ENCODE results near the gene KRTAP10-5. TPM values are rescaled to one million over a fixed set of nuclear protein-coding genes. Genes with fewer than 3 reads are reported as not detected.
A peak's percentile ranks its signal among the peaks of the same experiment; 100 is the strongest.

KRTAP10-5 gene
- total RNA-seq, 5 donors from 2014 or later (not counting 1 experiment from before 2014, with no cell fraction given): not detected

GRCh38 chr21:44625756-44626155 is 45.4 kb upstream of the KRTAP10-5 start:
- ATAC-seq (replicated peaks in 1 of 4) (no peak), DNase-seq (no peak)
- Histone ChIP-seq H3K27ac (ENCODE audit: low read length) (no peak overlapping the region), H3K9me3 (peaks cover 3% of the 10 kb centered on the region), H3K27me3 (replicated peaks in 1 of 2; ENCODE audit: control insufficient read depth in 2 of 2, extremely low read depth in 1 of 2, insufficient read depth in 2 of 2, low read length in 1 of 2) (no peaks in the 10 kb centered on the region), H3K4me3 (ENCODE audit: control insufficient read depth in 1 of 2, extremely low read depth in 1 of 2, low read length in 1 of 2) (no peak overlapping the region), H3K4me1 (ENCODE audit: control insufficient read depth in 1 of 2, extremely low read depth in 1 of 2, insufficient read depth in 2 of 2, low read length in 2 of 2) (peaks cover 9 to 58% of the 10 kb centered on the region in 2 experiments), H3K36me3 (ENCODE audit: control insufficient read depth in 2 of 2, extremely low read depth in 1 of 2, insufficient read depth in 1 of 2, low read length in 1 of 2) (no peaks in the 10 kb centered on the region)
- no peak overlapping the region for H3K27ac Mint-ChIP-seq
- H3K4me3 Mint-ChIP-seq: peak overlapping the region in 1 of 3 donors; percentile 17
- H3K4me1 Mint-ChIP-seq: peaks cover 16 to 32% (median 29%) of the 10 kb centered on the region in 3 donors
- WGBS (ENCODE audit: insufficient coverage): 100% methylated on average over 1 of the region's 7 CpGs
- ChIA-PET CTCF (interaction anchor here in 1 of 2 donors (0.6 kb wide), 1 partner anchor 1108 kb away, joined by 3 read pairs; no protein-coding TSS in a partner anchor), POLR2A (no interaction called here)
- H3K27me3 Mint-ChIP-seq: no peaks in the 10 kb centered on the region
- H3K9me3 Mint-ChIP-seq: peaks cover 28 to 42% (median 34%) of the 10 kb centered on the region in 3 donors
- H3K36me3 Mint-ChIP-seq: peaks cover 23% of the 10 kb centered on the region

- H3K4me3 Mint-ChIP-seq: no peak overlapping the region
- Histone ChIP-seq H3K36me3 (ENCODE audit: control insufficient read depth in 2 of 2, extremely low read depth in 1 of 2, insufficient read depth in 1 of 2, low read length in 1 of 2) (no peaks in the 10 kb centered on the region), H3K4me1 (ENCODE audit: control insufficient read depth in 1 of 2, extremely low read depth in 1 of 2, insufficient read depth in 2 of 2, low read length in 2 of 2) (peaks cover 7 to 49% of the 10 kb centered on the region in 2 experiments), H3K9me3 (peaks cover 7% of the 10 kb centered on the region), H3K27me3 (replicated peaks in 1 of 2; ENCODE audit: control insufficient read depth in 2 of 2, extremely low read depth in 1 of 2, insufficient read depth in 2 of 2, low read length in 1 of 2) (no peaks in the 10 kb centered on the region), H3K4me3 (ENCODE audit: control insufficient read depth in 1 of 2, extremely low read depth in 1 of 2, low read length in 1 of 2) (no peak overlapping the region), H3K27ac (ENCODE audit: low read length) (no peak overlapping the region)
- peaks cover 24 to 36% (median 29%) of the 10 kb centered on the region in 3 donors for H3K4me1 Mint-ChIP-seq
- DNase-seq (no peak), ATAC-seq (replicated peaks in 1 of 4) (no peak)
- peaks cover 39 to 48% (median 42%) of the 10 kb centered on the region in 3 donors for H3K9me3 Mint-ChIP-seq
- CTCF ChIA-PET: no interaction called here
- POLR2A ChIA-PET: no interaction called here
- H3K27ac Mint-ChIP-seq: no peak overlapping the region
- no peaks in the 10 kb centered on the region for H3K27me3 Mint-ChIP-seq
- H3K36me3 Mint-ChIP-seq: peaks cover 34% of the 10 kb centered on the region
Measured at GRCh38 chr21:44623575-44623974, 43.2 kb upstream of the KRTAP10-5 start.

GRCh38 chr21:44619886-44620285 is 39.5 kb upstream of the KRTAP10-5 start:
- Mint-ChIP-seq H3K36me3 (peaks cover 34% of the 10 kb centered on the region), H3K4me1 (peaks cover 46 to 56% (median 52%) of the 10 kb centered on the region in 3 donors)

GRCh38 chr21:44618909-44619308 is 38.5 kb upstream of the KRTAP10-5 start:
- H3K36me3 ChIP-seq (ENCODE audit: control insufficient read depth in 2 of 2, extremely low read depth in 1 of 2, insufficient read depth in 1 of 2, low read length in 1 of 2): no peaks in the 10 kb centered on the region
- peaks cover 32 to 37% (median 33%) of the 10 kb centered on the region in 3 donors for H3K9me3 Mint-ChIP-seq
- peak overlapping the region in 1 of 2 donors; percentile 10 for H3K4me3 ChIP-seq (ENCODE audit: control insufficient read depth in 1 of 2, extremely low read depth in 1 of 2, low read length in 1 of 2)
- H3K4me3 Mint-ChIP-seq: peak overlapping the region; percentile 11 to 74 (median 47)
- H3K36me3 Mint-ChIP-seq: peaks cover 31% of the 10 kb centered on the region
- DNase-seq: peak; percentile 43 to 81 (median 60)
- peak overlapping the region; percentile 82 for H3K27ac ChIP-seq (ENCODE audit: low read length)
- POLR2A ChIA-PET: interaction anchor here in 1 of 2 donors (0.5 to 1.1 kb wide), 2 partner anchors 39 to 175 kb away, joined by 4 read pairs; partner anchors contain the start of gene KRTAP12-3
- H3K9me3 ChIP-seq: peaks cover 7% of the 10 kb centered on the region
- H3K27me3 Mint-ChIP-seq: no peaks in the 10 kb centered on the region
- CTCF ChIA-PET: interaction anchor here (0.5 to 1.6 kb wide), 9 partner anchors 10 to 126 kb away, joined by 3 to 10 read pairs (median 3); partner anchors contain the start of genes KRTAP12-3 (in 1 of the 2) and KRTAP12-4 (in 1 of the 2)
- peaks cover 0 to 9% of the 10 kb centered on the region in 2 experiments for H3K27me3 ChIP-seq (replicated peaks in 1 of 2; ENCODE audit: control insufficient read depth in 2 of 2, extremely low read depth in 1 of 2, insufficient read depth in 2 of 2, low read length in 1 of 2)
- WGBS (ENCODE audit: insufficient coverage): 0% methylated on average over 1 of the region's 3 CpGs
- peaks cover 46 to 62% (median 55%) of the 10 kb centered on the region in 3 donors for H3K4me1 Mint-ChIP-seq
- peak; percentile 97 to 100 (median 100) for ATAC-seq (replicated peaks in 1 of 4)
- peaks cover 17 to 43% of the 10 kb centered on the region in 2 experiments for H3K4me1 ChIP-seq (ENCODE audit: control insufficient read depth in 1 of 2, extremely low read depth in 1 of 2, insufficient read depth in 2 of 2, low read length in 2 of 2)
- peak overlapping the region; percentile 95 to 98 for H3K27ac Mint-ChIP-seq

More at GRCh38 chr21:44619886-44620285, 39.5 kb upstream of the KRTAP10-5 start:
- peak overlapping the region in 1 of 3 donors; percentile 74 for H3K4me3 Mint-ChIP-seq
- 96% methylated on average over 4 of the region's 6 CpGs for whole genome bisulfite sequencing (ENCODE audit: insufficient coverage)
- CTCF ChIA-PET: interaction anchor here in 1 of 2 donors (1.3 to 1.6 kb wide), 2 partner anchors 38 to 49 kb away, joined by 3 to 10 read pairs; partner anchors contain the start of gene KRTAP12-3
- peaks cover 39 to 45% (median 41%) of the 10 kb centered on the region in 3 donors for H3K9me3 Mint-ChIP-seq
- H3K4me3 ChIP-seq (ENCODE audit: control insufficient read depth in 1 of 2, extremely low read depth in 1 of 2, low read length in 1 of 2): no peak overlapping the region
- peaks cover 0 to under 1% of the 10 kb centered on the region in 2 experiments for H3K27me3 ChIP-seq (replicated peaks in 1 of 2; ENCODE audit: control insufficient read depth in 2 of 2, extremely low read depth in 1 of 2, insufficient read depth in 2 of 2, low read length in 1 of 2)
- no peak for DNase-seq
- H3K27ac Mint-ChIP-seq: peak overlapping the region; percentile 95 to 98
- no peak for ATAC-seq (replicated peaks in 1 of 4)
- H3K4me1 ChIP-seq (ENCODE audit: control insufficient read depth in 1 of 2, extremely low read depth in 1 of 2, insufficient read depth in 2 of 2, low read length in 2 of 2): peaks cover 17 to 43% of the 10 kb centered on the region in 2 experiments
- no peaks in the 10 kb centered on the region for H3K27me3 Mint-ChIP-seq
- POLR2A ChIA-PET: no interaction called here
- no peaks in the 10 kb centered on the region for H3K36me3 ChIP-seq (ENCODE audit: control insufficient read depth in 2 of 2, extremely low read depth in 1 of 2, insufficient read depth in 1 of 2, low read length in 1 of 2)
- H3K9me3 ChIP-seq: peaks cover 7% of the 10 kb centered on the region
- H3K27ac ChIP-seq (ENCODE audit: low read length): peak overlapping the region; percentile 82

GRCh38 chr21:44618504-44618903 is 38.1 kb upstream of the KRTAP10-5 start:
- Mint-ChIP-seq H3K36me3 (peaks cover 30% of the 10 kb centered on the region), H3K27me3 (no peaks in the 10 kb centered on the region), H3K4me1 (peaks cover 46 to 62% (median 55%) of the 10 kb centered on the region in 3 donors), H3K4me3 (peak overlapping the region; percentile 11 to 74 (median 47)), H3K9me3 (peaks cover 28 to 33% (median 29%) of the 10 kb centered on the region in 3 donors), H3K27ac (peak overlapping the region; percentile 95 to 98)
- ChIA-PET POLR2A (interaction anchor here in 1 of 2 donors (1.1 kb wide), 1 partner anchor 39 kb away, joined by 4 read pairs; the partner anchor contains the start of gene KRTAP12-3), CTCF (interaction anchor here (0.5 to 1.6 kb wide), 7 partner anchors 10 to 76 kb away, joined by 3 to 10 read pairs (median 3); partner anchors contain the start of genes KRTAP12-3 (in 1 of the 2) and KRTAP12-4 (in 1 of the 2))
- no CpG with 5 or more reads among the region's 4 CpGs for WGBS (ENCODE audit: insufficient coverage)
- Histone ChIP-seq H3K9me3 (peaks cover 7% of the 10 kb centered on the region), H3K4me3 (ENCODE audit: control insufficient read depth in 1 of 2, extremely low read depth in 1 of 2, low read length in 1 of 2) (peak overlapping the region in 1 of 2 donors; percentile 10), H3K4me1 (ENCODE audit: control insufficient read depth in 1 of 2, extremely low read depth in 1 of 2, insufficient read depth in 2 of 2, low read length in 2 of 2) (peaks cover 17 to 43% of the 10 kb centered on the region in 2 experiments), H3K27ac (ENCODE audit: low read length) (peak overlapping the region; percentile 82), H3K36me3 (ENCODE audit: control insufficient read depth in 2 of 2, extremely low read depth in 1 of 2, insufficient read depth in 1 of 2, low read length in 1 of 2) (no peaks in the 10 kb centered on the region), H3K27me3 (replicated peaks in 1 of 2; ENCODE audit: control insufficient read depth in 2 of 2, extremely low read depth in 1 of 2, insufficient read depth in 2 of 2, low read length in 1 of 2) (peaks cover 0 to 9% of the 10 kb centered on the region in 2 experiments)
- ATAC-seq (replicated peaks in 1 of 4) (peak; percentile 30 to 63 (median 40)), DNase-seq (peak in 5 of 35 experiments; percentile 4 to 39 (median 10))

- no peaks in the 10 kb centered on the region for H3K27me3 Mint-ChIP-seq
- peaks cover 6% of the 10 kb centered on the region for H3K9me3 ChIP-seq
- no peaks in the 10 kb centered on the region for H3K36me3 ChIP-seq (ENCODE audit: control insufficient read depth in 2 of 2, extremely low read depth in 1 of 2, insufficient read depth in 1 of 2, low read length in 1 of 2)
- peak overlapping the region; percentile 66 to 95 for H3K27ac Mint-ChIP-seq
- DNase-seq (no peak), ATAC-seq (replicated peaks in 1 of 4) (no peak)
- H3K36me3 Mint-ChIP-seq: peaks cover 18% of the 10 kb centered on the region
- H3K4me3 Mint-ChIP-seq: peak overlapping the region in 1 of 3 donors; percentile 46
- H3K4me3 ChIP-seq (ENCODE audit: control insufficient read depth in 1 of 2, extremely low read depth in 1 of 2, low read length in 1 of 2): no peak overlapping the region
- ChIA-PET CTCF (no interaction called here), POLR2A (no interaction called here)
- peaks cover 46 to 62% (median 58%) of the 10 kb centered on the region in 3 donors for H3K4me1 Mint-ChIP-seq
- H3K9me3 Mint-ChIP-seq: peaks cover 15 to 20% (median 17%) of the 10 kb centered on the region in 3 donors
- peak overlapping the region; percentile 82 for H3K27ac ChIP-seq (ENCODE audit: low read length)
- H3K4me1 ChIP-seq (ENCODE audit: control insufficient read depth in 1 of 2, extremely low read depth in 1 of 2, insufficient read depth in 2 of 2, low read length in 2 of 2): peaks cover 17 to 43% of the 10 kb centered on the region in 2 experiments
- H3K27me3 ChIP-seq (replicated peaks in 1 of 2; ENCODE audit: control insufficient read depth in 2 of 2, extremely low read depth in 1 of 2, insufficient read depth in 2 of 2, low read length in 1 of 2): peaks cover 0 to 9% of the 10 kb centered on the region in 2 experiments
- 89% methylated on average over 7 of the region's 8 CpGs for WGBS (ENCODE audit: insufficient coverage)
Measured at GRCh38 chr21:44617071-44617501, 36.7 kb upstream of the KRTAP10-5 start.

Measured in T-cell (primary cell).